HG02973 (cell line): ENCODE results near the gene CNTN1.
"Not testable (repeated sequence)": the region's sequence is repeated elsewhere in the genome, so short reads cannot be mapped to it uniquely, and the experiment has no call there.

Source experiments
- ATAC-seq: cut with Tn5 transposase; IDR thresholded peaks from one replicate; pipeline ENCODE4 v1.9.1; 2021; ENCODE audit warnings: moderate library complexity; ENCODE audit not compliant: unreplicated experiment

The CNTN1 gene

DNA sequence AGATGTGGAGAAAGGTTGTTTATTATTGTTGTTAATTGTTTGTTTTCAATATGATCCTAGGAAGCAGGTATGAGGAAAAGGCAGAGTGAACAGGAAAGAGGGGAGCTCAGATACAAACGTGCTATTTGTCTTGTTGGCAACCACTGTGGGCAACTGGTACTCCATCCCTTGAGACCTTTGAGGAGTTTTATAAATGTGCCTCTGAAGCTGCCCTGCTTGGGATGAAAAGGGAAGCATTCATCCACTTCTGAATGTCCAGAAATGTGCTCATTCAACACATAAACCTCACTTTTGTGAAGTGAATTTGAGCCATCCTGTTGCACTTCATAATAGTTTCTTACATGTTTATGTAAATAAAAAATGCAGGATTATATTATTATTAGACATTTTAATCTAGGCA is 331.6 kb downstream of the CNTN1 start:
- ATAC-seq = no peak

DNA sequence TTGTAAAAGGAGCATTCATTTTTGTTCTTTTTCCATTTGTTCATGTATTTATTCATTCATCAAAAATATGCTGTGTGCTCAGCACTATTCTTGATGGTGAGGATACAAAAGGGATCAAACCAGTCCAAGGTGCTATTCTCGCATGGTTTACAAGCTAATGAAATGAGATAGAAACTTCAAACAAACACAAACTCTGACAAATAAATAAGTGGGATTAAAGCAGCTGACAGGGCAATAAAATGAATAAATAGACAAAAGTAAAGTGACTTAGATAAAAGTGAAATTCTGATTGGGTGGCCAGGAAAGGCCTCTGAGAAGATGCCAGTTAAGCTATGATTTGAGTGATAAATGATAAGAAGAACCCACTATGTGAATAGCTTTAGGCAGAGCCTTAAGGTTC is 333.9 kb downstream of the CNTN1 start:
- no peak for ATAC-seq

GRCh38 chr12:41032386-41032785 is 340.1 kb downstream of the CNTN1 start:
- no peak for ATAC-seq

DNA sequence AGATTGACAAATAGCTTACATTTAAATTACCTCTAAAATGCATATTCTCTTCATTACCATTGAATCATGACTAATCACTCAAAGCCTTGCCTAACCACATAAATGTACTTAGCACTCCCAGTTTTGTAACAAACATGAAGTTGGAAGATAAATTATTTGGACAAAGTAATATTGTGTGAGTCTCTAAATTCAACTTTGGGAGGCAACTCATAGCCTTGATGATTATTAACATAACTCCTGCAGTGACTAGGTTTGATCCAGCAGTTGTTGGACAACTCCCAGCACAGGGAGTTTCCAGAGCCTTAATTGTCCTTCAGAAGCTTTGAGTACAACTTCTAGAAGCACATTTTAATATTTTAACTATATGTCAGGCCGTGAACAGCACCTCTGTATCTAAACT is 342.4 kb downstream of the CNTN1 start:
- ATAC-seq = no peak

GRCh38 chr12:41039461-41039860 is 347.2 kb downstream of the CNTN1 start:
- no peak for ATAC-seq

GRCh38 chr12:41045509-41045908 is 353.3 kb downstream of the CNTN1 start:
- ATAC-seq = no peak

DNA sequence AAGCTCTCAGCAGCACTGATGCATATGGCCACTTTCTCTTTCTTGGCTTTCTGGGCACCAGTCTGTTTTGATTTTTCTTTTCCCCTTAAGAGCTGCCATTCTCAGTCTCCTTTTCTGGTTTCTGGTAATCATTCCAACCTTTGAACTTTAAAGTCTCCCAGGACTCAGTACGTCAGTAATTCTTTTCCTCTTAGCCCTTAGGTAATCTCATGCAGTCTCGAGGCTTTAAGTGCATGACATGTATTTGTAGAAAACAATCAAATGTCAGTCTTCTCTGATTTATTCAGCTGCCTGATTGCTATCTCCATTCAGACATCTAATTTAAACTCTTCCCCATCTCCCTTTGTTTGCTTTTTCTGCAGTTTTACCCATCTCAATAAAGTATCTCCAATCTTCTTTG is 356.8 kb downstream of the CNTN1 start:
- ATAC-seq = no peak

DNA sequence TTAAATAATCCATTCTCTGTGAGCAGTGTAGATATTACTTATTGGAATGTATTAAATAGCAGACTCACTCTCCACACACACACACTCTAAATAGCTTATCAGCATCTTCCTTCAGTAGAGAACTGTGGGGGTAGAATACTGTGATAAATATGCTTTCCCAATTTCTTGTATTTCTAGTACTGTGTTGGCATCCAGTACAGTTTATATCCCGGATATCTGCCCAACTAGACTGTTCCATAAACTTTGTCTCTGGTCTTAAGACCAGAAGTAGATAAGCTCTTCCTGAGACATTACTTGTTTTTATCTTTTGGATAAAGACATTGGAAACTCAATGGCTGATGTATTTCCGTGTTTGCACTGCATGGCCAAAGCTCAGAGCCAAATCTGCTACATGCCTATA is 359.7 kb downstream of the CNTN1 start:
- no peak for ATAC-seq

GRCh38 chr12:41052441-41052840 is 360.2 kb downstream of the CNTN1 start:
- no peak for ATAC-seq

GRCh38 chr12:41053046-41053445 is 360.8 kb downstream of the CNTN1 start:
- no peak for ATAC-seq

- ATAC-seq = no peak
These were observed 363.8 kb downstream of the CNTN1 start for GRCh38 chr12:41055875-41056577.

DNA sequence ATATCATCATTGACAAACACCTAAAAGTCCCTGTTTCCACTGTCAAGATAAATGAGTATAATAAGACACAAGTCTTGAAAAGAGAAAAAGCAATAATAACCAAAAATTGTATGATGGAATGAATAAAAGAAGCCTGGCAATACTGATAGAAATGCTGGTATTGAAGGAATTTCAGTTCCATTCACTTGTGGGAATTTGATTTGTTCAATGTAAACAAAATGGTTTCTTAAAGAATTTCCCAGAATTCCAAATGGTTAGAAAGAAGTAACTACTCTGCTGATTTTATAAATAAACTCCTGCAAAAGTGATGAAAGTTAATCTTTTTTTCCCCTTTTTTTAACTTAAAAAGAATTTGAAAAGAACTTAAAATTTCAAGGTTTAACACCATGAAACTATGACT is 366.0 kb downstream of the CNTN1 start:
- no peak for ATAC-seq

- ATAC-seq = no peak
These were observed 369.0 kb downstream of the CNTN1 start for GRCh38 chr12:41061192-41061591.

GRCh38 chr12:41064411-41064810 is 372.2 kb downstream of the CNTN1 start:
- no peak for ATAC-seq

- no peak for ATAC-seq
These were observed 375.9 kb downstream of the CNTN1 start for GRCh38 chr12:41067941-41068645.

DNA sequence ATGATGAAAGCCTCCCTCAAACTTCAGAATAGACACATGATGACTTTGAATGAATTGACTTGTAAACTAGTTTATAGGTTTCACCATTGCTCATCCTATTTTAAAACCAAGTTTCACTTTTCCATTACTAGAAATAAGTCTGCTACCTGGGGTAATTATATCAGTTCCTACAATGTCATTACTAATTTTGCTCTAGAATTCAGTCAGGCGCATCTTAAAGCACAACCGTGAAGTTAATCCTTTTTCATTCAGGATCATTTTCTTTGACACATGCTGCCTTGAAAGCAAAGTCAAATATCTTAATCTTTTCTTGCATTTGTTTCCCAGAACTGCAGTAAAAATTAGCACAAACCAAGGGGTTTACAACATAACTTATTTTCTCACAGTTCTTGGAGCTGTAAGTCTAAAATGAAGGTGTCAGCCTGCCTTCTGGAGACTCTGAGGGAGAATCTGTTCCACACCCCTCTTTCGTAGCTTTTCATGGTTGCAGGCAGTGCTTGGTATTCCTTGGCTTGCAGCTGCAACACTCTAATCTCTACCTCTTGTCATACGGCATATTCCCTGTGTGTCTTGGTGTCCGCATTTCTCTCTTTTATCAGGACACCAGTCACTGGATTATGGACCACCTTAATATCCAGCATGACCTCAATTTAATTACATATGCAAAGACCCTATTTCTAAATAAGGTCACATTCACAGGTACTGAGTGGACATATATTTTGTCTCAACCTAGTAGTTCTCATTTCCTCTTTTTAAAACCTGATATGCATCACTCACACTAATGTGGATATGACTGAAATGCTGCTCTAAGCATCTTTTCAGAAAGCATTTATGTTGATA is 381.6 kb downstream of the CNTN1 start:
- peak; percentile 79 for ATAC-seq

DNA sequence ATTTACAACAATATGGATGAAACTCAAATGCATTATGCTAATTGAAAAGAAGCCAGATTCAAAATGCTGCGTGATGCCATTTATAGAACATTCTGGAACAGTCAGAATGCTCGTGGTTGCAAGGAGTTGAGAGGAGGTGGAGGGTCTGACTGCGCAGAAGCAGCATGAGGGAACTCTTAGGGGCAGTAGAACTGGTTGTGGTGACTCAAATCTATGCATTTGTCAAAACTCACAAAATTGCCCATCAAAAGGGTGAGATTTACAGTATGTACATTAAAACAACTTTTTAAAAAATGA is 382.2 kb downstream of the CNTN1 start:
- ATAC-seq = peak; percentile 23

- ATAC-seq = no peak
These were observed 383.9 kb downstream of the CNTN1 start for GRCh38 chr12:41076114-41076513.

- ATAC-seq = not testable (repeated sequence)
These were observed 389.0 kb downstream of the CNTN1 start for GRCh38 chr12:41081241-41081640.

- ATAC-seq = no peak
These were observed 397.2 kb downstream of the CNTN1 start for GRCh38 chr12:41089438-41089837.

GRCh38 chr12:41092115-41092514 is 399.9 kb downstream of the CNTN1 start:
- no peak for ATAC-seq

DNA sequence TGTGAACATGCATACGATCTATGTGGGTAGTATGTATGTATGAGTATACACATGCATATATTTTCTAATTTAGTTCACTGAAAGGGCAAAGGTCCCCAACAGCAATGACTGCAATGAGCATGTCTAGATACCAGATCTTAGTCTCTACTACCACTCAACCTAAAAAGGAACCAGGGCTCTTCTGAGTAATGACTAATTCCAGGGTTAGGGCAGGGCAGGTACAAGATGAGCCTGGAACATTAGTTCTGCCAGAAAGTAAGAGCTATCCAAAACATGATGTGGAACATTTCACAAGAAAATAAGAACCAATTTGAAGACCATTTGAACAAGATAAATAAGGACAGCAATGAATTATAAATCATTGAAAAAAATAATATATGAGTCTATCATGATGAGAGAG is 404.6 kb downstream of the CNTN1 start:
- ATAC-seq = no peak
